ENCODE data around the gene EEF2KMT.
"Not testable (repeated sequence)": the region's sequence is repeated elsewhere in the genome, so short reads cannot be mapped to it uniquely, and the experiment has no call there.

DNA sequence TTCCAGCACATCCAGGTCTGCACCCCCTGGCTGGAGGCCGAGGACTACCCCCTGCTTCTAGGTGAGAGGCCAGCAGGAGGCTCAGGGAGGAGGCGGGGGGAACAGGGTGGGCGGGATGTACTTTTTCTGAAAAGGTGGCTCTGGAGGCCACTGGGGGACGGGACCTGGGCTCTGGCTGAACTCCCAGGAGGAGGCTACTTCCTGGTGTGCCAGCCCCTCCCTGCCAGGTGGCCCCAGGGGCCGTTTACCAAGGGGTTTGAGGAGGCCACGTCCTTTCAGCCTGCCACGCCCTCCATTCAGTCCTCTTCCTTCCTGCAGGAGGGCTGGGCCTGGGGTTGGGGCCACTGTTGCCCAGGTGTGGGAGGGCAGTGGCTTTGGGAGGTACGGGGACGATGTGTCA lies 16.6 kb downstream of the EEF2KMT start:
- TF ChIP-seq EZH2phosphoT487 (IDR thresholded peaks at IDR 0.05; ENCODE audit: borderline replicate concordance, low read depth, low read length): not testable (repeated sequence)
- TF ChIP-seq, protein P1, sequence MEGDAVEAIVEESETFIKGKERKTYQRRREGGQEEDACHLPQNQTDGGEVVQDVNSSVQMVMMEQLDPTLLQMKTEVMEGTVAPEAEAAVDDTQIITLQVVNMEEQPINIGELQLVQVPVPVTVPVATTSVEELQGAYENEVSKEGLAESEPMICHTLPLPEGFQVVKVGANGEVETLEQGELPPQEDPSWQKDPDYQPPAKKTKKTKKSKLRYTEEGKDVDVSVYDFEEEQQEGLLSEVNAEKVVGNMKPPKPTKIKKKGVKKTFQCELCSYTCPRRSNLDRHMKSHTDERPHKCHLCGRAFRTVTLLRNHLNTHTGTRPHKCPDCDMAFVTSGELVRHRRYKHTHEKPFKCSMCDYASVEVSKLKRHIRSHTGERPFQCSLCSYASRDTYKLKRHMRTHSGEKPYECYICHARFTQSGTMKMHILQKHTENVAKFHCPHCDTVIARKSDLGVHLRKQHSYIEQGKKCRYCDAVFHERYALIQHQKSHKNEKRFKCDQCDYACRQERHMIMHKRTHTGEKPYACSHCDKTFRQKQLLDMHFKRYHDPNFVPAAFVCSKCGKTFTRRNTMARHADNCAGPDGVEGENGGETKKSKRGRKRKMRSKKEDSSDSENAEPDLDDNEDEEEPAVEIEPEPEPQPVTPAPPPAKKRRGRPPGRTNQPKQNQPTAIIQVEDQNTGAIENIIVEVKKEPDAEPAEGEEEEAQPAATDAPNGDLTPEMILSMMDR (conservative IDR thresholded peaks at IDR 0.05; ENCODE audit: low read length): not testable (repeated sequence)
